Endothelial cell of umbilical vein (primary cell): ENCODE data around the gene SPDYE3. TPM values are rescaled to one million over a fixed set of nuclear protein-coding genes. Genes with fewer than 3 reads are reported as not detected.

Source experiments
- BruUV-seq: library from RNA; stranded (reverse); fragments of 400-500 nt; replicated peaks from 2 replicates; lab custom pipeline; 2021; lab: Mats Ljungman, UMichigan
- CTCF ChIA-PET: fragments of 300-600, 350-600 bp; sonication (Branson Sonifier 250); formaldehyde crosslinking; loops from one replicate; lab custom pipeline; 2021; ENCODE audit warnings: antibody characterized with exemption, inconsistent platforms; lab: Charles Lee
- POLR2A ChIA-PET: fragments of 300-600, 350-600 bp; sonication (Branson Sonifier 250); formaldehyde crosslinking; loops from one replicate; lab custom pipeline; 2021; ENCODE audit warnings: antibody characterized with exemption, inconsistent platforms; lab: Charles Lee
- DNase-seq: peaks from one replicate; pipeline ENCODE4 v3.0.0-alpha.2; 2011; ENCODE audit warnings: low read depth, low spot score
- FAIRE-seq: peaks from 2 replicates; lab custom pipeline; 2011; peaks lifted over from hg19 to GRCh38; lab: Jason Lieb, UNC
- H2AFZ ChIP-seq: 2 replicates; pipeline ENCODE4 v1.6.0; 2012; ENCODE audit warnings: low read depth, low read length, control low read depth, inconsistent platforms
- H3K27ac ChIP-seq: 2 replicates; pipeline ENCODE4 v1.5.1; 2011; ENCODE audit warnings: low read depth, mild to moderate bottlenecking, control low read depth, low read length, moderate library complexity; ENCODE audit not compliant: insufficient read depth
- H3K27me3 ChIP-seq, 2 experiments: 2 replicates each; pipeline versions ENCODE4 v1.6.0 to v1.6.1; 2011; ENCODE audit warnings: low read length in 2 of 2, mixed read lengths in 1 of 2; ENCODE audit not compliant: control insufficient read depth in 2 of 2, insufficient read depth in 2 of 2
- H3K36me3 ChIP-seq, 2 experiments: 2 replicates in 1 of 2; 3 replicates in 1 of 2; pipeline ENCODE4 v1.5.1; 2011; ENCODE audit warnings: low read length in 2 of 2, mild to moderate bottlenecking in 1 of 2, moderate library complexity in 1 of 2; ENCODE audit not compliant: control insufficient read depth in 2 of 2, insufficient read depth in 2 of 2; ENCODE audit errors: extremely low read depth in 1 of 2
- H3K4me1 ChIP-seq: 3 replicates; pipeline ENCODE4 v1.5.1; 2011; ENCODE audit warnings: mild to moderate bottlenecking, low read length; ENCODE audit not compliant: control insufficient read depth, insufficient read depth; ENCODE audit errors: extremely low read depth
- H3K4me2 ChIP-seq: 2 replicates; pipeline ENCODE4 v1.6.1; 2011; ENCODE audit warnings: low read length, control low read depth, mixed read lengths; ENCODE audit not compliant: insufficient read depth
- H3K4me3 ChIP-seq, 3 experiments: fragments of 200-600 bp in 1 of 3; sonication (generic), shearing (Covaris generic) in 1 of 3; replicated peaks in 1 of 3; 2 replicates each; pipeline ENCODE4 v1.5.1; 2011 to 2016; ENCODE audit warnings: control low read depth in 3 of 3, low read length in 3 of 3, mild to moderate bottlenecking in 2 of 3, inconsistent platforms in 1 of 3, low read depth in 1 of 3, moderate library complexity in 1 of 3; ENCODE audit not compliant: insufficient read depth in 1 of 3
- H3K79me2 ChIP-seq: 2 replicates; pipeline ENCODE4 v1.6.0; 2012; ENCODE audit warnings: low read length, inconsistent platforms; ENCODE audit not compliant: control insufficient read depth, insufficient read depth
- H3K9ac ChIP-seq: replicated peaks from 2 replicates; pipeline ENCODE3; 2011; ENCODE audit warnings: low read length, control low read depth; ENCODE audit not compliant: insufficient read depth; ENCODE audit errors: extremely low read depth
- H3K9me1 ChIP-seq: replicated peaks from 3 replicates; pipeline ENCODE4 v1.6.0; 2011; ENCODE audit warnings: mild to moderate bottlenecking, low read length; ENCODE audit not compliant: control insufficient read depth, insufficient read depth; ENCODE audit errors: extremely low read depth
- H3K9me3 ChIP-seq: replicated peaks from 2 replicates; pipeline ENCODE4 v1.5.1; 2012; ENCODE audit warnings: low read length, inconsistent platforms; ENCODE audit not compliant: control insufficient read depth, insufficient read depth
- H4K20me1 ChIP-seq: replicated peaks from 2 replicates; pipeline ENCODE3; 2011; ENCODE audit warnings: mild to moderate bottlenecking, low read length; ENCODE audit not compliant: control insufficient read depth, insufficient read depth; ENCODE audit errors: extremely low read depth
- CTCF ChIP-seq, 2 donors: IDR thresholded peaks; 1 replicate in 1 of 2; 2 replicates in 1 of 2; pipeline ENCODE4 v1.5.1; 2011; ENCODE audit warnings: low read length in 2 of 2, mild to moderate bottlenecking in 2 of 2, moderate library complexity in 2 of 2, control low read depth in 1 of 2, inconsistent platforms in 1 of 2, low read depth in 1 of 2; ENCODE audit not compliant: insufficient read depth in 1 of 2; ENCODE audit errors: extremely low read depth in 1 of 2
- EZH2 ChIP-seq: IDR thresholded peaks from 2 replicates; pipeline ENCODE4 v1.6.1; 2012; ENCODE audit warnings: borderline replicate concordance, low read depth, mild to moderate bottlenecking, moderate library complexity, low read length, inconsistent platforms; ENCODE audit not compliant: severe bottlenecking
- FOS ChIP-seq: IDR thresholded peaks from 2 replicates; pipeline ENCODE4 v1.6.1; 2011; ENCODE audit warnings: mild to moderate bottlenecking, low read length, moderate library complexity, borderline replicate concordance; ENCODE audit not compliant: insufficient read depth
- GATA2 ChIP-seq: IDR thresholded peaks from 2 replicates; pipeline ENCODE4 v1.7.0; 2011; ENCODE audit warnings: low read depth, mild to moderate bottlenecking, moderate library complexity, mixed read lengths, low read length; ENCODE audit not compliant: insufficient read length, insufficient read depth
- JUN ChIP-seq: IDR thresholded peaks from 2 replicates; pipeline ENCODE4 v1.6.1; 2011; ENCODE audit warnings: borderline replicate concordance, low read depth; ENCODE audit not compliant: insufficient read length, insufficient read depth
- MAX ChIP-seq: IDR thresholded peaks from 2 replicates; pipeline ENCODE4 v1.6.1; 2011; ENCODE audit not compliant: insufficient read depth, insufficient read length
- MYC ChIP-seq: IDR thresholded peaks from one replicate; pipeline ENCODE4 v1.6.1; 2011; ENCODE audit warnings: mild to moderate bottlenecking, low read depth, low read length
- POLR2A ChIP-seq: IDR thresholded peaks from 2 replicates; pipeline ENCODE4 v1.6.1; 2012; ENCODE audit warnings: low read depth, mild to moderate bottlenecking, control low read depth, low read length
- POLR2AphosphoS5 ChIP-seq: IDR thresholded peaks from 2 replicates; pipeline ENCODE4 v1.6.1; 2012; ENCODE audit warnings: low read depth, mild to moderate bottlenecking, control low read depth, low read length, moderate library complexity; ENCODE audit not compliant: insufficient read depth
- dilution Hi-C: fragments of 300-500 bp; cut with MboI; formaldehyde crosslinking; loops from one replicate; pipeline ENCODE4 v1.15.0; 2019; ENCODE audit warnings: low sequenced_read_pairs; ENCODE audit not compliant: extremely low pct_ligation_motif_present
- intact Hi-C: fragments of 100-400 bp; cut with micrococcal nuclease; formaldehyde crosslinking; loops from one replicate; pipeline ENCODE4 v1.10.0; 2022
- polyA plus RNA-seq, 4 experiments: library from polyadenylated mRNA; depleted of rRNA in 3 of 4; stranded (reverse) in 3 of 4; unstranded in 1 of 4; fragments of >200 nt; gene quantifications; 2 replicates each; pipeline versions ENCODE4 v1.2.1 to v1.2.3, GENCODE V29; 2011 to 2012; ENCODE audit warnings: missing spikeins in 1 of 4
- total RNA-seq: library from RNA; stranded (reverse); gene quantifications from 2 replicates; pipeline ENCODE4 v1.2.3, GENCODE V29; 2021

The SPDYE3 gene
- total and polyA plus RNA-seq, 2 donors (not counting 3 experiments of a cell fraction or from before 2014, with no cell fraction given): not detected

DNA sequence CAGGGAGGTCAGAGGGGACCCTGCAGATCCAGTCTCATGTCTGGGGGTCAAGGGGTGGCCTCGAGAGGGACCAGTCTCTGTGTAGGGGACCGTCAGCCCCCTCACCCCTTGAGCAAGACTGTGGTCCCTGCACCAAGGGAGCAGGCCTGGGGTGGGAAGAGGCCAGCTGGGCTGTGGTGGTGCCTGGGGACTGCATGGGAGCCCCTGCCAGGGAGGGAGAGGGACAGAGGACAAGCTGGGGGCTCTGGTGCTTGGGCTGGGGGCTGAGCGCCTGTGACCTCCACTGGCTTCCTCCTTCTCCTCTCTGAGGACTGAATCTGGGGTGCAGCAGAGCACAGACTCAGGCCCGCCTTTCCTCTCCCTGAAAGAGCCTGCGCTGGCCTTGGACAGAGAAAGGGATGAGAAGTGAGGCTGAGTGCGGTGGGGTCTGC is 49.6 kb downstream of the SPDYE3 start:
- Histone ChIP-seq H2AFZ (no peak overlapping the region), H3K79me2 (no peaks in the 10 kb centered on the region), H3K36me3 (peaks cover 2 to 66% of the 10 kb centered on the region in 2 experiments), H3K4me2 (no peak overlapping the region), H3K4me3 (no peak overlapping the region), H3K4me1 (no peaks in the 10 kb centered on the region), H3K9ac (no peak overlapping the region), H3K27me3 (no peaks in the 10 kb centered on the region), H3K9me3 (no peaks in the 10 kb centered on the region), H4K20me1 (no peaks in the 10 kb centered on the region), H3K9me1 (no peaks in the 10 kb centered on the region), H3K27ac (no peak overlapping the region)
- no peak for FAIRE-seq
- no TSS peak for BruUV-seq
- ChIA-PET POLR2A (no interaction called here), CTCF (no interaction called here)
- DNase-seq: no peak
- TF ChIP-seq EZH2 (no peak), JUN (no peak)
- dilution Hi-C loops: no loop called here
- intact Hi-C loops: loop anchor here (5.0 kb wide), 1 partner anchor 50 kb away; no protein-coding TSS in a partner anchor

DNA sequence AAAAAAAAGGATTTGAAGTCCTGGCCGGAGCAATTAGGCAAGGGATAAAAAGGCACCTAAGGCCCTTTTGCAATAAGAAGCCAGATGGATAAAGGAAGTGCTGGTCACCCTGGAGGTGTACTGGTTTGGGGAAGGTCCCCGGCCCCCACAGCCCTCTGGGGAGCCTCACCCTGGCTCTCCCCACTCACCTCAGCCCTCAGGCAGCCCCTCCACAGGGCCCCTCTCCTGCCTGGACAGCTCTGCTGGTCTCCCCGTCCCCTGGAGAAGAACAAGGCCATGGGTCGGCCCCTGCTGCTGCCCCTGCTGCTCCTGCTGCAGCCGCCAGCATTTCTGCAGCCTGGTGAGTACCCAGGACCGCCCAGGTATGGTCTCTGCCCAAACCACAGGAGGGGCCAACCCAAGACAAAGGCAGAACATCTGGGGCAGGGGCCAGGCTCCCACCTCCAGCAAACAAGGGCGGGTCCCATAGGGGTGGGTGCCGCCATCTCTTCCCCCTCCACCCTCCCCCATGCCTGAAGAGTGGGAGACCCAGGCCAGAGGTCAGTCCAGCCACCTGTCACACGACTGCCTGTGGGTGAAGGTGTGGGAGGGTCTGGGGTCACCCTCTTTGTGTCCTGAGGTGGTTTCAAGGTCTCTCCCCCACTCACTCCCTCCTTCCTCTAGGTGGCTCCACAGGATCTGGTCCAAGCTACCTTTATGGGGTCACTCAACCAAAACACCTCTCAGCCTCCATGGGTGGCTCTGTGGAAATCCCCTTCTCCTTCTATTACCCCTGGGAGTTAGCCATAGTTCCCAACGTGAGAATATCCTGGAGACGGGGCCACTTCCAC is 50.7 kb downstream of the SPDYE3 start, which contains the start of gene PILRB:
PILRB (plus strand) TSS at position 91 of the 830 bp plus-strand sequence; CDS start at position 277, 186 bp downstream.
- POLR2A ChIA-PET: no interaction called here
- H3K9me3 ChIP-seq: no peaks in the 10 kb centered on the region
- peaks cover 2 to 69% of the 10 kb centered on the region in 2 experiments for H3K36me3 ChIP-seq
- DNase-seq: no peak
- no peak within 1 kb of the TSS for H3K9ac ChIP-seq
- H2AFZ ChIP-seq: no peak within 1 kb of the TSS
- no peak within 1 kb of the TSS for H3K4me3 ChIP-seq
- H3K27me3 ChIP-seq: no peaks in the 10 kb centered on the region
- H3K4me2 ChIP-seq: no peak within 1 kb of the TSS
- CTCF ChIA-PET: no interaction called here
- FAIRE-seq: no peak
- intact Hi-C loops (loop anchor here (5.0 kb wide), 1 partner anchor 49 kb away; no protein-coding TSS in a partner anchor), dilution Hi-C loops (no loop called here)
- no peaks in the 10 kb centered on the region for H3K4me1 ChIP-seq
- no peaks in the 10 kb centered on the region for H3K79me2 ChIP-seq
- TF ChIP-seq JUN (no peak), GATA2 (no peak), EZH2 (no peak), FOS (no peak), MYC (no peak), POLR2AphosphoS5 (no peak), CTCF (IDR thresholded peaks at IDR 0.05; ENCODE audit: extremely low read depth in 1 of 2, insufficient read depth in 1 of 2, low read depth in 1 of 2, low read length in 2 of 2) (no peak), POLR2A (no peak), MAX (no peak)
- BruUV-seq: no TSS peak
- no peaks in the 10 kb centered on the region for H3K9me1 ChIP-seq
- no peak within 1 kb of the TSS for H3K27ac ChIP-seq
- no peaks in the 10 kb centered on the region for H4K20me1 ChIP-seq
